CD4-positive, alpha-beta T cell (primary cell): ENCODE data around the gene NFATC1. TPM values are rescaled to one million over a fixed set of nuclear protein-coding genes. Genes with fewer than 3 reads are reported as not detected.

Experiments used
- ATAC-seq: fragments of 200-7000 bp; cut with Tn5 transposase; one replicate; pipeline ENCODE4 v1.10.0; 2022; ENCODE audit warnings: mild to moderate bottlenecking; ENCODE audit not compliant: poor library complexity
- CTCF ChIA-PET: fragments of 350-600 bp; sonication (Branson Sonifier 250); formaldehyde crosslinking; loops from one replicate; lab custom pipeline; 2021; ENCODE audit warnings: antibody characterized with exemption, inconsistent platforms; lab: Charles Lee
- POLR2A ChIA-PET: fragments of 350-600 bp; sonication (Branson Sonifier 250); formaldehyde crosslinking; loops from one replicate; lab custom pipeline; 2021; ENCODE audit warnings: antibody characterized with exemption, inconsistent platforms; lab: Charles Lee
- DNase-seq, 14 experiments: peaks; one replicate each; pipeline ENCODE4 v3.0.0-alpha.2; 2013 to 2020; ENCODE audit warnings: mixed read lengths in 2 of 14
- H3K27ac ChIP-seq, 2 donors: one replicate each; pipeline versions ENCODE4 v1.5.1 to v1.7.0; 2013; ENCODE audit warnings: low read length in 2 of 2, low read depth in 1 of 2, mild to moderate bottlenecking in 1 of 2
- H3K27me3 ChIP-seq, 2 experiments: 1 replicate in 1 of 2; 2 replicates in 1 of 2; pipeline versions ENCODE4 v1.6.1 to v1.7.0; 2013; ENCODE audit warnings: low read length in 2 of 2, control low read depth in 1 of 2, mild to moderate bottlenecking in 1 of 2, moderate library complexity in 1 of 2; ENCODE audit not compliant: insufficient read depth in 2 of 2, control insufficient read depth in 1 of 2
- H3K36me3 ChIP-seq: one replicate; pipeline ENCODE4 v1.6.1; 2013; ENCODE audit warnings: low read length, control low read depth; ENCODE audit not compliant: insufficient read depth
- H3K4me1 ChIP-seq: one replicate; pipeline ENCODE4 v1.6.1; 2013; ENCODE audit warnings: low read length, control low read depth; ENCODE audit not compliant: insufficient read depth
- H3K4me3 ChIP-seq: one replicate; pipeline ENCODE4 v1.5.1; 2013; ENCODE audit warnings: mild to moderate bottlenecking, low read length, moderate library complexity
- H3K9me3 ChIP-seq, 2 experiments: 1 replicate in 1 of 2; 2 replicates in 1 of 2; pipeline versions ENCODE4 v1.6.1 to v1.7.0; 2013; ENCODE audit warnings: low read length in 2 of 2, mild to moderate bottlenecking in 2 of 2, control low read depth in 1 of 2, moderate library complexity in 1 of 2; ENCODE audit not compliant: control insufficient read depth in 1 of 2, insufficient read depth in 1 of 2
- H3K27ac Mint-ChIP-seq: one replicate; pipeline ENCODE4 v1.8.0; 2020; ENCODE audit warnings: mixed read lengths
- H3K27me3 Mint-ChIP-seq: one replicate; pipeline ENCODE4 v1.8.0; 2021; ENCODE audit warnings: mixed read lengths
- H3K36me3 Mint-ChIP-seq: one replicate; pipeline ENCODE4 v1.8.0; 2021; ENCODE audit warnings: low read depth, mixed read lengths
- H3K4me1 Mint-ChIP-seq: one replicate; pipeline ENCODE4 v1.8.0; 2021; ENCODE audit warnings: low read depth, mixed read lengths
- H3K4me3 Mint-ChIP-seq: one replicate; pipeline ENCODE4 v1.8.0; 2020; ENCODE audit warnings: mild to moderate bottlenecking, mixed read lengths
- H3K9me3 Mint-ChIP-seq: one replicate; pipeline ENCODE4 v1.8.0; 2020; ENCODE audit warnings: mixed read lengths
- CTCF ChIP-seq: fragments of 200-600 bp; IDR thresholded peaks from one replicate; pipeline ENCODE4 v1.8.0; 2022; ENCODE audit warnings: antibody characterized with exemption, mild to moderate bottlenecking
- intact Hi-C, 2 experiments: fragments of 100-400 bp; cut with DNase I in 1 of 2; cut with micrococcal nuclease in 1 of 2; formaldehyde crosslinking; loops; one replicate each; pipeline versions ENCODE4 v1.15.1 to v1.9.0; 2023 to 2025; cut with DNase I, micrococcal nuclease
- total RNA-seq, 174 experiments: library from RNA in 2 of 174; stranded (reverse) in 2 of 174; gene quantifications; one replicate each; pipeline ENCODE4 v1.2.3 and lab custom pipeline; 2021 to 2026

The NFATC1 gene
- total RNA-seq, 2 experiments from 2014 or later, result 107 to 113 TPM

GRCh38 chr18:79484661-79485621 lies 89.2 kb downstream of the NFATC1 start:
- Histone ChIP-seq H3K9me3 (no peaks in the 10 kb centered on the region), H3K36me3 (peaks cover 45% of the 10 kb centered on the region), H3K27ac (no peak overlapping the region), H3K27me3 (no peaks in the 10 kb centered on the region), H3K4me3 (no peak overlapping the region), H3K4me1 (peaks cover 4% of the 10 kb centered on the region)
- Mint-ChIP-seq H3K4me3 (no peak overlapping the region), H3K4me1 (no peaks in the 10 kb centered on the region), H3K27me3 (no peaks in the 10 kb centered on the region), H3K27ac (no peak overlapping the region), H3K36me3 (peaks cover 31% of the 10 kb centered on the region), H3K9me3 (no peaks in the 10 kb centered on the region)
- ATAC-seq, result no peak
- intact Hi-C loops, result loop anchor here in 1 of 2 experiments (5.0 kb wide), 1 partner anchor 52 kb away; no protein-coding TSS in a partner anchor
- TF ChIP-seq CTCF, result no peak
- peak in 2 of 14 experiments; percentile 0 for DNase-seq
- ChIA-PET POLR2A (no interaction called here), CTCF (no interaction called here)

- peaks cover 32% of the 10 kb centered on the region for H3K36me3 Mint-ChIP-seq
- intact Hi-C loops, result loop anchor here in 1 of 2 experiments (5.0 kb wide), 1 partner anchor 51 kb away; no protein-coding TSS in a partner anchor
- Histone ChIP-seq H3K4me1 (peaks cover 9% of the 10 kb centered on the region), H3K36me3 (peaks cover 55% of the 10 kb centered on the region), H3K4me3 (no peak overlapping the region), H3K27ac (no peak overlapping the region), H3K9me3 (no peaks in the 10 kb centered on the region), H3K27me3 (no peaks in the 10 kb centered on the region)
- POLR2A ChIA-PET, result no interaction called here
- CTCF ChIA-PET, result no interaction called here
- no peak overlapping the region for H3K4me3 Mint-ChIP-seq
- no peaks in the 10 kb centered on the region for H3K9me3 Mint-ChIP-seq
- H3K27me3 Mint-ChIP-seq, result no peaks in the 10 kb centered on the region
- ATAC-seq, result no peak
- no peak for TF ChIP-seq CTCF
- H3K27ac Mint-ChIP-seq, result no peak overlapping the region
- no peak for DNase-seq
- peaks cover under 1% of the 10 kb centered on the region for H3K4me1 Mint-ChIP-seq
Observed at GRCh38 chr18:79485788-79486355, 90.1 kb downstream of the NFATC1 start.

GRCh38 chr18:79486356-79487182 lies 90.8 kb downstream of the NFATC1 start:
- Histone ChIP-seq H3K27me3 (no peaks in the 10 kb centered on the region), H3K4me3 (no peak overlapping the region), H3K27ac (no peak overlapping the region), H3K9me3 (no peaks in the 10 kb centered on the region), H3K4me1 (peaks cover 16% of the 10 kb centered on the region), H3K36me3 (peaks cover 56% of the 10 kb centered on the region)
- Mint-ChIP-seq H3K36me3 (peaks cover 38% of the 10 kb centered on the region), H3K4me1 (peaks cover 5% of the 10 kb centered on the region), H3K27me3 (no peaks in the 10 kb centered on the region), H3K27ac (no peak overlapping the region), H3K4me3 (no peak overlapping the region), H3K9me3 (no peaks in the 10 kb centered on the region)
- intact Hi-C loops, result loop anchor here in 1 of 2 experiments (5.0 kb wide), 1 partner anchor 51 kb away; no protein-coding TSS in a partner anchor
- CTCF ChIA-PET, result no interaction called here
- ATAC-seq (no peak), DNase-seq (peak in 1 of 14 experiments; percentile 1)
- no peak for TF ChIP-seq CTCF
- POLR2A ChIA-PET, result no interaction called here
